Thyroid gland (tissue), 4 donors: ENCODE results near the gene RPS6KL1.

Source experiments
- POLR2A ChIP-seq, 2 donors: fragments of 450-650 bp; IDR thresholded peaks; one replicate each; pipeline ENCODE4 v1.6.1; 2017; ENCODE audit warnings: antibody characterized with exemption in 2 of 2, mild to moderate bottlenecking in 2 of 2, moderate library complexity in 1 of 2
- TF ChIP-seq, protein P1 (sequence below), 6 experiments: fragments of 200-600 bp in 3 of 6; fragments of 450-650 bp in 3 of 6; sonication (generic) in 3 of 6; IDR thresholded peaks; one replicate each; pipeline ENCODE4 v1.5.1; 2016 to 2019; ENCODE audit warnings: antibody characterized with exemption in 6 of 6, mild to moderate bottlenecking in 2 of 6, inconsistent platforms in 1 of 6, moderate library complexity in 1 of 6

DNA sequence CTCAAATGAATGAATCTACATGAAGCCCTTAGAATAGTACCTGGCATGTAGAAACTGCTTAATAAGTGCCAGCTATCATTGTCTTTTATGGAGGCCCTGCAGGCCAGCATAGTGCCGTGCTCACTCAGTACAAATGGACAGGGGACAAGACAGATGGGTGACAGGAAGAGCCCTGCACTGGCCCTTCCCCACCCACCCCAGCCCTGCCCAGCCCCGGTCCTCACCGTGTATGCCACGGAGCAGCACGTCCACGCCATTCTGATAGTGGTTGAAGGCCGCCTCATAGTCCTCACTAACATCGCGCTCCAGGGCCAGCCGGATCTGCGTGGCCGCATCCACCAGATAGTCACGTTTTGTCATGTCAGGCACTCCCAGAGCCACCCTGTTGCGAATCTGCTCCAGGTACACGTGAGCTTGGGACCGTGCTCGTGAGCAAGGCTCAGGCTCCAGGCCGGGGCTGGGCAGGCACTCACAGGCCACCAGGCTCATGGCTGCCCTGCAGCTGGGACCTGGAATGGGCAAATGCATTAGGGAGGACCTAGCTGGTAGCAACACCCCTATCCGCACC lies 1.9 kb downstream of the RPS6KL1 start:
- no peak for TF ChIP-seq POLR2A (IDR thresholded peaks at IDR 0.05)
- TF ChIP-seq, protein P1, sequence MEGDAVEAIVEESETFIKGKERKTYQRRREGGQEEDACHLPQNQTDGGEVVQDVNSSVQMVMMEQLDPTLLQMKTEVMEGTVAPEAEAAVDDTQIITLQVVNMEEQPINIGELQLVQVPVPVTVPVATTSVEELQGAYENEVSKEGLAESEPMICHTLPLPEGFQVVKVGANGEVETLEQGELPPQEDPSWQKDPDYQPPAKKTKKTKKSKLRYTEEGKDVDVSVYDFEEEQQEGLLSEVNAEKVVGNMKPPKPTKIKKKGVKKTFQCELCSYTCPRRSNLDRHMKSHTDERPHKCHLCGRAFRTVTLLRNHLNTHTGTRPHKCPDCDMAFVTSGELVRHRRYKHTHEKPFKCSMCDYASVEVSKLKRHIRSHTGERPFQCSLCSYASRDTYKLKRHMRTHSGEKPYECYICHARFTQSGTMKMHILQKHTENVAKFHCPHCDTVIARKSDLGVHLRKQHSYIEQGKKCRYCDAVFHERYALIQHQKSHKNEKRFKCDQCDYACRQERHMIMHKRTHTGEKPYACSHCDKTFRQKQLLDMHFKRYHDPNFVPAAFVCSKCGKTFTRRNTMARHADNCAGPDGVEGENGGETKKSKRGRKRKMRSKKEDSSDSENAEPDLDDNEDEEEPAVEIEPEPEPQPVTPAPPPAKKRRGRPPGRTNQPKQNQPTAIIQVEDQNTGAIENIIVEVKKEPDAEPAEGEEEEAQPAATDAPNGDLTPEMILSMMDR (IDR thresholded peaks at IDR 0.05): no peak
